ENCODE measurements around the gene DNAH9.

- TF ChIP-seq TAF1 (IDR thresholded peaks at IDR 0.05; ENCODE audit: low read depth): no peak
- TF ChIP-seq CTCF (IDR thresholded peaks at IDR 0.05; ENCODE audit: poor library complexity, severe bottlenecking): no peak
- TF ChIP-seq POLR2AphosphoS5 (IDR thresholded peaks at IDR 0.05): no peak
- no peak for TF ChIP-seq RAD21 (conservative IDR thresholded peaks at IDR 0.05)
- no peak for TF ChIP-seq EP300 (conservative IDR thresholded peaks at IDR 0.05; ENCODE audit: poor library complexity, severe bottlenecking)
These were observed 109.3 kb downstream of the DNAH9 start for GRCh38 chr17:11707586-11707985.

All from neural cell (in vitro differentiated cells).